IMR-90 (cell line): ENCODE results near the gene MRFAP1L1. TPM values are rescaled to one million over a fixed set of nuclear protein-coding genes. Genes with fewer than 3 reads are reported as not detected.

ENCODE experiments used
- ATAC-seq: fragments of 200-7000 bp; cut with Tn5 transposase; 2 replicates; pipeline ENCODE4 v1.9.1; 2020; ENCODE audit warnings: low read depth, mild to moderate bottlenecking, moderate library complexity
- BruUV-seq: library from RNA; stranded (reverse); fragments of 400-500 nt; replicated peaks from 2 replicates; lab custom pipeline; 2021; lab: Mats Ljungman, UMichigan
- CTCF ChIA-PET: fragments of 300-600 bp; formaldehyde crosslinking; extraction: SDS; loops from one replicate; lab custom pipeline; 2021; ENCODE audit warnings: antibody characterized with exemption; lab: Yijun Ruan, JAX
- POLR2A ChIA-PET: fragments of 300-600 bp; sonication (Branson Sonifier 250); formaldehyde crosslinking; loops from one replicate; lab custom pipeline; 2022; ENCODE audit warnings: antibody characterized with exemption; ENCODE audit not compliant: unreplicated experiment; lab: Charles Lee
- DNase-seq: peaks from one replicate; pipeline ENCODE4 v3.0.0; 2013
- H2AFZ ChIP-seq: replicated peaks from 2 replicates; pipeline ENCODE3; 2013; ENCODE audit warnings: low read length, mild to moderate bottlenecking; ENCODE audit not compliant: poor library complexity
- H2AK5ac ChIP-seq: 2 replicates; pipeline ENCODE4 v1.6.1; 2013; ENCODE audit warnings: low read depth, low read length, inconsistent platforms
- H2AK9ac ChIP-seq: replicated peaks from 2 replicates; pipeline ENCODE3; 2013; ENCODE audit warnings: mild to moderate bottlenecking, low read depth, low read length, moderate library complexity; ENCODE audit not compliant: poor library complexity
- H2BK120ac ChIP-seq: 2 replicates; pipeline ENCODE4 v1.6.1; 2013; ENCODE audit warnings: low read depth, low read length, inconsistent platforms
- H2BK15ac ChIP-seq: 3 replicates; pipeline ENCODE4 v1.6.1; 2013; ENCODE audit warnings: low read depth, low read length, inconsistent platforms
- H2BK20ac ChIP-seq: 2 replicates; pipeline ENCODE4 v1.6.1; 2013; ENCODE audit warnings: low read depth, mild to moderate bottlenecking, inconsistent platforms, low read length, moderate library complexity
- H2BK5ac ChIP-seq: 2 replicates; pipeline ENCODE4 v1.6.1; 2013; ENCODE audit warnings: mild to moderate bottlenecking, low read depth, low read length, inconsistent platforms; ENCODE audit not compliant: poor library complexity, severe bottlenecking
- H3K14ac ChIP-seq: replicated peaks from 2 replicates; pipeline ENCODE4 v1.6.1; 2013; ENCODE audit warnings: low read depth, low read length, inconsistent platforms
- H3K18ac ChIP-seq: 2 replicates; pipeline ENCODE4 v1.6.1; 2013; ENCODE audit warnings: low read depth, low read length, control low read depth
- H3K23ac ChIP-seq: 2 replicates; pipeline ENCODE4 v1.6.1; 2013; ENCODE audit warnings: low read depth, low read length, inconsistent platforms
- H3K27ac ChIP-seq: 2 replicates; pipeline ENCODE4 v1.5.1; 2013; ENCODE audit warnings: mild to moderate bottlenecking, control low read depth, low read length; ENCODE audit not compliant: insufficient read depth
- H3K27me3 ChIP-seq: 2 replicates; pipeline ENCODE4 v1.6.1; 2013; ENCODE audit warnings: low read length; ENCODE audit not compliant: control insufficient read depth, insufficient read depth
- H3K36me3 ChIP-seq: 2 replicates; pipeline ENCODE4 v1.6.1; 2013; ENCODE audit warnings: low read length, mixed read lengths; ENCODE audit not compliant: control insufficient read depth, insufficient read depth
- H3K4ac ChIP-seq: 2 replicates; pipeline ENCODE4 v1.6.1; 2013; ENCODE audit warnings: low read depth, low read length, inconsistent platforms
- H3K4me1 ChIP-seq: 2 replicates; pipeline ENCODE4 v1.6.1; 2013; ENCODE audit warnings: low read length, mixed read lengths; ENCODE audit not compliant: control insufficient read depth, insufficient read depth
- H3K4me2 ChIP-seq: 2 replicates; pipeline ENCODE4 v1.6.1; 2013; ENCODE audit warnings: low read depth, mild to moderate bottlenecking, control low read depth, low read length, moderate library complexity
- H3K4me3 ChIP-seq: 2 replicates; pipeline ENCODE4 v1.5.1; 2013; ENCODE audit warnings: low read depth, mild to moderate bottlenecking, control low read depth, low read length, moderate library complexity; ENCODE audit not compliant: insufficient read depth
- H3K56ac ChIP-seq: 2 replicates; pipeline ENCODE4 v1.6.1; 2013; ENCODE audit warnings: low read length, inconsistent platforms; ENCODE audit not compliant: insufficient read depth; ENCODE audit errors: extremely low read depth
- H3K79me1 ChIP-seq, 2 experiments: 2 replicates each; pipeline ENCODE4 v1.6.1; 2013; ENCODE audit warnings: low read length in 2 of 2, inconsistent platforms in 1 of 2, low read depth in 1 of 2
- H3K9ac ChIP-seq: 2 replicates; pipeline ENCODE4 v1.6.1; 2013; ENCODE audit warnings: low read depth, low read length, control low read depth
- H3K9me1 ChIP-seq: 2 replicates; pipeline ENCODE4 v1.6.1; 2013; ENCODE audit warnings: low read length, inconsistent platforms; ENCODE audit not compliant: insufficient read depth
- H3K9me3 ChIP-seq: 2 replicates; pipeline ENCODE4 v1.6.1; 2013; ENCODE audit warnings: low read length; ENCODE audit not compliant: control insufficient read depth, insufficient read depth
- H4K20me1 ChIP-seq: 2 replicates; pipeline ENCODE4 v1.6.1; 2013; ENCODE audit warnings: low read length, inconsistent platforms; ENCODE audit not compliant: insufficient read depth
- H4K5ac ChIP-seq: 2 replicates; pipeline ENCODE4 v1.6.1; 2013; ENCODE audit warnings: mild to moderate bottlenecking, low read depth, low read length, control low read depth
- H4K8ac ChIP-seq, 2 experiments: 2 replicates each; pipeline ENCODE4 v1.6.1; 2013; ENCODE audit warnings: low read depth in 2 of 2, low read length in 2 of 2, control low read depth in 1 of 2, inconsistent platforms in 1 of 2
- H4K91ac ChIP-seq: 2 replicates; pipeline ENCODE4 v1.6.1; 2013; ENCODE audit warnings: low read depth, low read length, inconsistent platforms; ENCODE audit not compliant: insufficient read depth
- BHLHE40 ChIP-seq: fragments of 150-350 bp; IDR thresholded peaks from 2 replicates; pipeline ENCODE4 v1.6.1; 2016; ENCODE audit warnings: mild to moderate bottlenecking, low read depth, low read length
- CEBPB ChIP-seq: IDR thresholded peaks from 2 replicates; pipeline ENCODE4 v1.6.1; 2012; ENCODE audit warnings: low read depth, low read length, improper control_type of control experiment
- CHD1 ChIP-seq: IDR thresholded peaks from 2 replicates; pipeline ENCODE4 v1.6.1; 2012; ENCODE audit warnings: low read depth, low read length, improper control_type of control experiment
- FOS ChIP-seq: fragments of 150-350 bp; IDR thresholded peaks from 2 replicates; pipeline ENCODE4 v1.6.1; 2016; ENCODE audit warnings: low read depth, low read length
- MAFK ChIP-seq: IDR thresholded peaks from 2 replicates; pipeline ENCODE4 v1.6.1; 2012; ENCODE audit warnings: low read depth, low read length, improper control_type of control experiment
- MAZ ChIP-seq: IDR thresholded peaks from 2 replicates; pipeline ENCODE4 v1.6.1; 2012; ENCODE audit warnings: low read depth, mild to moderate bottlenecking, low read length, improper control_type of control experiment, moderate library complexity, borderline replicate concordance
- NFE2L2 ChIP-seq: fragments of 150-350 bp; IDR thresholded peaks from 2 replicates; pipeline ENCODE4 v1.6.1; 2016; ENCODE audit warnings: low read depth, mild to moderate bottlenecking, low read length
- POLR2A ChIP-seq: IDR thresholded peaks from 2 replicates; pipeline ENCODE4 v1.6.1; 2012; ENCODE audit warnings: mild to moderate bottlenecking, low read depth, low read length
- RAD21 ChIP-seq: IDR thresholded peaks from 2 replicates; pipeline ENCODE4 v1.6.1; 2012; ENCODE audit warnings: low read length, improper control_type of control experiment
- RCOR1 ChIP-seq: IDR thresholded peaks from 2 replicates; pipeline ENCODE4 v1.6.1; 2012; ENCODE audit warnings: mild to moderate bottlenecking, low read length, improper control_type of control experiment; ENCODE audit not compliant: insufficient replicate concordance
- RFX5 ChIP-seq: IDR thresholded peaks from 2 replicates; pipeline ENCODE4 v1.8.0; 2012; ENCODE audit warnings: low read depth, mild to moderate bottlenecking, low read length, moderate library complexity
- SMC3 ChIP-seq: fragments of 150-350 bp; IDR thresholded peaks from 2 replicates; pipeline ENCODE4 v1.6.1; 2016; ENCODE audit warnings: low read depth, mild to moderate bottlenecking, antibody characterized with exemption, low read length, moderate library complexity
- WGBS, 2 experiments: methylation state at CpG; one replicate each; pipeline versions ENCODE4 v1.1.5 to v1.1.7; 2013; ENCODE audit warnings: missing lambda C conversion rate in 2 of 2; ENCODE audit not compliant: insufficient read length in 1 of 2; ENCODE audit errors: extremely low coverage in 2 of 2; 5-methylcytosine and 5-hydroxymethylcytosine counted together
- dilution Hi-C: fragments of 300-500 bp; cut with HindIII; formaldehyde crosslinking; loops from one replicate; pipeline ENCODE4 v1.14.3; 2018; ENCODE audit warnings: low sequenced_read_pairs; ENCODE audit not compliant: unreplicated experiment
- in situ Hi-C: fragments of 300-500 bp; cut with MboI; formaldehyde crosslinking; loops from 3 replicates; pipeline ENCODE4 v1.14.3; 2019; ENCODE audit warnings: low sequenced_read_pairs, inconsistent platforms, mixed read lengths
- intact Hi-C: fragments of 100-400 bp; cut with micrococcal nuclease; formaldehyde crosslinking; loops from 2 replicates; pipeline ENCODE4 v1.10.0; 2022
- polyA plus RNA-seq, 3 experiments: library from polyadenylated mRNA; depleted of rRNA; stranded (reverse); fragments of >200 nt; gene quantifications; 2 replicates each; pipeline ENCODE4 v1.2.3, GENCODE V29; 2012; ENCODE audit warnings: low replicate concordance in 1 of 3
- total RNA-seq: library from RNA; depleted of rRNA; stranded (reverse); fragments of >200 nt; gene quantifications from 2 replicates; pipeline ENCODE4 v1.2.3, GENCODE V29; 2012
- TF ChIP-seq, protein P1 (sequence below): fragments of 150-350 bp; IDR thresholded peaks from 2 replicates; pipeline ENCODE4 v1.6.1; 2016; ENCODE audit warnings: low read depth, mild to moderate bottlenecking, low read length, moderate library complexity, borderline replicate concordance
- TF ChIP-seq, protein P2 (sequence below): fragments of 150-350 bp; IDR thresholded peaks from 2 replicates; pipeline ENCODE4 v1.6.1; 2017; ENCODE audit warnings: mild to moderate bottlenecking, antibody characterized with exemption, low read length, low read depth
- TF ChIP-seq, protein P3 (sequence below): conservative IDR thresholded peaks from 2 replicates; pipeline ENCODE4 v1.5.1; 2012; ENCODE audit warnings: mild to moderate bottlenecking, low read depth, low read length, improper control_type of control experiment

Gene MRFAP1L1
- total and polyA plus RNA-seq, 2 of the 4 experiments (the other 2 are of a cell fraction) = 31.7 to 47.0 TPM

DNA sequence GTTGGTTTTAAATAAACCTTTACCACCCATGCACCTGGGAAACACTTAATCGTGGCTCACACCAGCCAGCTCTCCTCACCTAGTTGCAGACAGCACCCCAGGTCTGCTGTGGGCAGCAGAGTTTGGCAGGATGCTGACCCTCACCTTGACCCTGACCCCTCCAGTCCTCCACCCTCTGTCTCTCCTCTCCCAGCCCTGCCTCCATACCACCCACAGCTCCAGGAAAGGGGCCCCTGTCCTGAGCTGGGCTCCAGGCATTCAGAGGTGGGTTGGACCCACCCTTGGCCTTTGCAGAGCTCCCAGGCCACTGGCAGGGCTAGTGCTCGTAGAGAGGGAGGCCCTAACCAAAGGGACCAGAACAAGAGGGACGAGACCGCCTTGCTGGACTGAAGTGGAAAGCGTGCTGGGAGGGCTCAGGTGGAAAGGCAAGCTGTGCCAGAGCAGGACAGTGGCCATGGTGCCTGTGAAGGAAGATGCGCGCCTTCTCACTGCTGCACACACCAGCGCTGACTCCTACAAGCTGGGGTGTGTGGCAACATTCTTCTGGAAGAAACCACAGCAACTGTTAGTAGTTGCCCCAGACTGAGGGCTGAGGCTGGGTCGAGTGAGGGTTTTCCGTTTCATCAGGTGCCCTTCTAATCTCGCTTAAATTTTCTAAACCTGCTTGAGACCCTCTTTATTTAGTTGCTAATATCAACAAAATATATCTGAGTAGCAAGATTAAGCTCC lies 26.6 kb downstream of the MRFAP1L1 start:
- H3K9me1 ChIP-seq = peaks cover 6% of the 10 kb centered on the region; the same call in 1 of the 2 replicates
- H3K23ac ChIP-seq = no peak overlapping the region
- no peak overlapping the region for H3K27ac ChIP-seq
- peaks cover 2% of the 10 kb centered on the region; the same call in 1 of the 2 replicates for H3K36me3 ChIP-seq
- 76% methylated on average over 3 of the region's 11 CpGs; no CpG with 5 or more reads in 1 of the 2 experiments for WGBS, 2 experiments
- no peak for ATAC-seq
- H3K56ac ChIP-seq = no peak overlapping the region
- H2AK9ac ChIP-seq = no peak overlapping the region
- DNase-seq = no peak
- no peaks in the 10 kb centered on the region for H3K27me3 ChIP-seq
- H2BK15ac ChIP-seq = no peak overlapping the region
- CTCF ChIA-PET = interaction anchor here (0.6 kb wide), 1 partner anchor 761 kb away, joined by 3 read pairs; no protein-coding TSS in a partner anchor
- H2AFZ ChIP-seq = no peak overlapping the region
- no peaks in the 10 kb centered on the region; the same call in 1 of the 2 replicates for H3K9me3 ChIP-seq
- no peak overlapping the region for H3K9ac ChIP-seq
- no peak overlapping the region for H2AK5ac ChIP-seq
- no peak overlapping the region for H2BK120ac ChIP-seq
- H4K20me1 ChIP-seq = no peaks in the 10 kb centered on the region
- dilution Hi-C loops = no loop called here
- H2BK5ac ChIP-seq = no peak overlapping the region
- intact Hi-C loops = no loop called here
- in situ Hi-C loops = no loop called here
- no peak overlapping the region for H4K5ac ChIP-seq
- no peak overlapping the region for H4K8ac ChIP-seq
- H4K91ac ChIP-seq = no peak overlapping the region
- H2BK20ac ChIP-seq = no peak overlapping the region
- H3K14ac ChIP-seq = no peak overlapping the region
- no peak overlapping the region for H3K18ac ChIP-seq
- peaks cover 6 to 12% of the 10 kb centered on the region in 2 experiments; a peak in 2 of 4 replicates for H3K79me1 ChIP-seq
- POLR2A ChIA-PET = no interaction called here
- H3K4ac ChIP-seq = no peak overlapping the region
- BruUV-seq = no TSS peak
- no peak overlapping the region for H3K4me2 ChIP-seq
- H3K4me3 ChIP-seq = no peak overlapping the region
- H3K4me1 ChIP-seq = no peaks in the 10 kb centered on the region
- TF ChIP-seq, protein P1, sequence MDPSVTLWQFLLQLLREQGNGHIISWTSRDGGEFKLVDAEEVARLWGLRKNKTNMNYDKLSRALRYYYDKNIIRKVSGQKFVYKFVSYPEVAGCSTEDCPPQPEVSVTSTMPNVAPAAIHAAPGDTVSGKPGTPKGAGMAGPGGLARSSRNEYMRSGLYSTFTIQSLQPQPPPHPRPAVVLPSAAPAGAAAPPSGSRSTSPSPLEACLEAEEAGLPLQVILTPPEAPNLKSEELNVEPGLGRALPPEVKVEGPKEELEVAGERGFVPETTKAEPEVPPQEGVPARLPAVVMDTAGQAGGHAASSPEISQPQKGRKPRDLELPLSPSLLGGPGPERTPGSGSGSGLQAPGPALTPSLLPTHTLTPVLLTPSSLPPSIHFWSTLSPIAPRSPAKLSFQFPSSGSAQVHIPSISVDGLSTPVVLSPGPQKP = no peak
- no peak for TF ChIP-seq RCOR1
- no peak for TF ChIP-seq MAFK
- TF ChIP-seq POLR2A = no peak
- TF ChIP-seq SMC3 = no peak
- TF ChIP-seq RAD21 = no peak
- no peak for TF ChIP-seq NFE2L2
- TF ChIP-seq, protein P2, sequence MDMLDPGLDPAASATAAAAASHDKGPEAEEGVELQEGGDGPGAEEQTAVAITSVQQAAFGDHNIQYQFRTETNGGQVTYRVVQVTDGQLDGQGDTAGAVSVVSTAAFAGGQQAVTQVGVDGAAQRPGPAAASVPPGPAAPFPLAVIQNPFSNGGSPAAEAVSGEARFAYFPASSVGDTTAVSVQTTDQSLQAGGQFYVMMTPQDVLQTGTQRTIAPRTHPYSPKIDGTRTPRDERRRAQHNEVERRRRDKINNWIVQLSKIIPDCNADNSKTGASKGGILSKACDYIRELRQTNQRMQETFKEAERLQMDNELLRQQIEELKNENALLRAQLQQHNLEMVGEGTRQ = no peak
- no peak for TF ChIP-seq BHLHE40
- TF ChIP-seq, protein P3, sequence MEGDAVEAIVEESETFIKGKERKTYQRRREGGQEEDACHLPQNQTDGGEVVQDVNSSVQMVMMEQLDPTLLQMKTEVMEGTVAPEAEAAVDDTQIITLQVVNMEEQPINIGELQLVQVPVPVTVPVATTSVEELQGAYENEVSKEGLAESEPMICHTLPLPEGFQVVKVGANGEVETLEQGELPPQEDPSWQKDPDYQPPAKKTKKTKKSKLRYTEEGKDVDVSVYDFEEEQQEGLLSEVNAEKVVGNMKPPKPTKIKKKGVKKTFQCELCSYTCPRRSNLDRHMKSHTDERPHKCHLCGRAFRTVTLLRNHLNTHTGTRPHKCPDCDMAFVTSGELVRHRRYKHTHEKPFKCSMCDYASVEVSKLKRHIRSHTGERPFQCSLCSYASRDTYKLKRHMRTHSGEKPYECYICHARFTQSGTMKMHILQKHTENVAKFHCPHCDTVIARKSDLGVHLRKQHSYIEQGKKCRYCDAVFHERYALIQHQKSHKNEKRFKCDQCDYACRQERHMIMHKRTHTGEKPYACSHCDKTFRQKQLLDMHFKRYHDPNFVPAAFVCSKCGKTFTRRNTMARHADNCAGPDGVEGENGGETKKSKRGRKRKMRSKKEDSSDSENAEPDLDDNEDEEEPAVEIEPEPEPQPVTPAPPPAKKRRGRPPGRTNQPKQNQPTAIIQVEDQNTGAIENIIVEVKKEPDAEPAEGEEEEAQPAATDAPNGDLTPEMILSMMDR = no peak
- no peak for TF ChIP-seq MAZ
- no peak for TF ChIP-seq CEBPB
- no peak for TF ChIP-seq CHD1
- no peak for TF ChIP-seq FOS
- no peak for TF ChIP-seq RFX5
